Tibial nerve (tissue), 3 donors: ENCODE results near the gene FBXW7.

Experiments used
- EP300 ChIP-seq, 2 donors: sonication (generic); formaldehyde crosslinking; IDR thresholded peaks; one replicate each; pipeline ENCODE4 v1.6.1; 2017; ENCODE audit warnings: antibody characterized with exemption in 2 of 2, mild to moderate bottlenecking in 1 of 2
- POLR2A ChIP-seq, 2 donors: fragments of 450-650 bp; IDR thresholded peaks; one replicate each; pipeline ENCODE4 v1.6.1; 2017; ENCODE audit warnings: antibody characterized with exemption in 2 of 2, mild to moderate bottlenecking in 2 of 2, moderate library complexity in 2 of 2

- no peak for TF ChIP-seq POLR2A (IDR thresholded peaks at IDR 0.05)
- no peak for TF ChIP-seq EP300 (IDR thresholded peaks at IDR 0.05)
Measured at GRCh38 chr4:152359208-152360044, 176.5 kb downstream of the FBXW7 start.
